GM19023 (cell line): ENCODE measurements around the gene UPK3A.
"Not testable (repeated sequence)": the region's sequence is repeated elsewhere in the genome, so short reads cannot be mapped to it uniquely, and the experiment has no call there.

ENCODE experiments used
- ATAC-seq: cut with Tn5 transposase; IDR thresholded peaks from one replicate; pipeline ENCODE4 v1.9.1; 2021; ENCODE audit warnings: mild to moderate bottlenecking, moderate library complexity; ENCODE audit not compliant: unreplicated experiment

UPK3A gene

GRCh38 chr22:45254789-45255278 is 29.9 kb upstream of the UPK3A start:
- ATAC-seq: no peak

GRCh38 chr22:45257941-45258340 is 26.8 kb upstream of the UPK3A start:
- ATAC-seq: not testable (repeated sequence)

GRCh38 chr22:45259754-45260394 is 24.9 kb upstream of the UPK3A start:
- ATAC-seq: no peak

GRCh38 chr22:45260395-45260759 is 24.4 kb upstream of the UPK3A start:
- ATAC-seq: not testable (repeated sequence)

- ATAC-seq: no peak
Observed at GRCh38 chr22:45261407-45262088, 23.2 kb upstream of the UPK3A start.

- ATAC-seq: no peak
Observed at GRCh38 chr22:45262195-45262930, 22.4 kb upstream of the UPK3A start.

- ATAC-seq: peak; percentile 20
Observed at GRCh38 chr22:45262931-45263462, 21.8 kb upstream of the UPK3A start.

GRCh38 chr22:45263463-45264269 is 21.1 kb upstream of the UPK3A start:
- peak; percentile 76 for ATAC-seq

GRCh38 chr22:45265535-45265934 is 19.2 kb upstream of the UPK3A start:
- ATAC-seq: no peak

GRCh38 chr22:45268167-45268957 is 16.4 kb upstream of the UPK3A start:
- ATAC-seq: no peak

GRCh38 chr22:45268958-45269844 is 15.5 kb upstream of the UPK3A start:
- ATAC-seq: no peak

GRCh38 chr22:45270095-45271020 is 14.4 kb upstream of the UPK3A start:
- no peak for ATAC-seq

- no peak for ATAC-seq
Observed at GRCh38 chr22:45271667-45272201, 13.0 kb upstream of the UPK3A start.

GRCh38 chr22:45272498-45272897 is 12.3 kb upstream of the UPK3A start:
- no peak for ATAC-seq

GRCh38 chr22:45273452-45274075 is 11.2 kb upstream of the UPK3A start:
- no peak for ATAC-seq

- no peak for ATAC-seq
Observed at GRCh38 chr22:45276507-45277105, 8.1 kb upstream of the UPK3A start.

GRCh38 chr22:45277720-45278119 is 7.0 kb upstream of the UPK3A start:
- not testable (repeated sequence) for ATAC-seq
